Gastrocnemius medialis (tissue), 4 donors: ENCODE measurements around the gene ARL4D.

Experiments
- POLR2A ChIP-seq, 2 donors: fragments of 450-650 bp; IDR thresholded peaks; one replicate each; pipeline ENCODE4 v1.6.1; 2017; ENCODE audit warnings: antibody characterized with exemption in 2 of 2, mild to moderate bottlenecking in 2 of 2, moderate library complexity in 2 of 2
- TF ChIP-seq, protein P1 (sequence below), 5 experiments: fragments of 450-650 bp in 3 of 5; fragments of 200-600 bp in 2 of 5; sonication (generic) in 2 of 5; IDR thresholded peaks in 4 of 5; conservative IDR thresholded peaks in 1 of 5; 1 replicate in 4 of 5; 2 replicates in 1 of 5; pipeline ENCODE4 v1.5.1; 2016 to 2019; ENCODE audit warnings: antibody characterized with exemption in 5 of 5, mild to moderate bottlenecking in 3 of 5, moderate library complexity in 3 of 5

DNA sequence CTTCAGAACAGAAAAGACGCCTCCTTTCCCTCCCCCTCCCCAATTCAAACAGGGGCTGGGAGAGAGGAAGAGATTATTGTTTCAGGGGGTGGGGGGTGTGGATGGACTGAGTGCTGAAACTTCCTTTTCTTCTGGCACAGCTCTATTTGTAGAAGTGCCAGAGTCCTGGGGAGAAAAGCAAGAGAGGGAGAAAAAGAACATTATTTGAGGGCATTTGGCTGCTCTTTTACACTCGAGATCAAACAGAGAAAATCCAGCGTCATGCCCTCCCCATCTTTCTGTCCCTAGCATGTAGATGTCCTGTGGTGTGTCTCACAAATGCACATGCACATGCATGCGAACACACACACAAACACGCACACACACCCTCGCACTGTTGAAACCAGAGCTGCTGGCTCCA is 13.0 kb downstream of the ARL4D start:
- TF ChIP-seq, protein P1, sequence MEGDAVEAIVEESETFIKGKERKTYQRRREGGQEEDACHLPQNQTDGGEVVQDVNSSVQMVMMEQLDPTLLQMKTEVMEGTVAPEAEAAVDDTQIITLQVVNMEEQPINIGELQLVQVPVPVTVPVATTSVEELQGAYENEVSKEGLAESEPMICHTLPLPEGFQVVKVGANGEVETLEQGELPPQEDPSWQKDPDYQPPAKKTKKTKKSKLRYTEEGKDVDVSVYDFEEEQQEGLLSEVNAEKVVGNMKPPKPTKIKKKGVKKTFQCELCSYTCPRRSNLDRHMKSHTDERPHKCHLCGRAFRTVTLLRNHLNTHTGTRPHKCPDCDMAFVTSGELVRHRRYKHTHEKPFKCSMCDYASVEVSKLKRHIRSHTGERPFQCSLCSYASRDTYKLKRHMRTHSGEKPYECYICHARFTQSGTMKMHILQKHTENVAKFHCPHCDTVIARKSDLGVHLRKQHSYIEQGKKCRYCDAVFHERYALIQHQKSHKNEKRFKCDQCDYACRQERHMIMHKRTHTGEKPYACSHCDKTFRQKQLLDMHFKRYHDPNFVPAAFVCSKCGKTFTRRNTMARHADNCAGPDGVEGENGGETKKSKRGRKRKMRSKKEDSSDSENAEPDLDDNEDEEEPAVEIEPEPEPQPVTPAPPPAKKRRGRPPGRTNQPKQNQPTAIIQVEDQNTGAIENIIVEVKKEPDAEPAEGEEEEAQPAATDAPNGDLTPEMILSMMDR (IDR thresholded peaks at IDR 0.05 in 4 of 5, conservative IDR thresholded peaks at IDR 0.05 in 1 of 5): no peak
- no peak for TF ChIP-seq POLR2A (IDR thresholded peaks at IDR 0.05)
